Measurements from ENCODE around the gene KLF11. TPM values are rescaled to one million over a fixed set of nuclear protein-coding genes. Genes with fewer than 3 reads are reported as not detected.

KLF11 gene
- total and polyA plus RNA-seq, 9 of the 15 experiments (the other 6 are each of a cell fraction or from before 2014, with no cell fraction given), result 2.1 to 13.4 (median 6.5) TPM

DNA sequence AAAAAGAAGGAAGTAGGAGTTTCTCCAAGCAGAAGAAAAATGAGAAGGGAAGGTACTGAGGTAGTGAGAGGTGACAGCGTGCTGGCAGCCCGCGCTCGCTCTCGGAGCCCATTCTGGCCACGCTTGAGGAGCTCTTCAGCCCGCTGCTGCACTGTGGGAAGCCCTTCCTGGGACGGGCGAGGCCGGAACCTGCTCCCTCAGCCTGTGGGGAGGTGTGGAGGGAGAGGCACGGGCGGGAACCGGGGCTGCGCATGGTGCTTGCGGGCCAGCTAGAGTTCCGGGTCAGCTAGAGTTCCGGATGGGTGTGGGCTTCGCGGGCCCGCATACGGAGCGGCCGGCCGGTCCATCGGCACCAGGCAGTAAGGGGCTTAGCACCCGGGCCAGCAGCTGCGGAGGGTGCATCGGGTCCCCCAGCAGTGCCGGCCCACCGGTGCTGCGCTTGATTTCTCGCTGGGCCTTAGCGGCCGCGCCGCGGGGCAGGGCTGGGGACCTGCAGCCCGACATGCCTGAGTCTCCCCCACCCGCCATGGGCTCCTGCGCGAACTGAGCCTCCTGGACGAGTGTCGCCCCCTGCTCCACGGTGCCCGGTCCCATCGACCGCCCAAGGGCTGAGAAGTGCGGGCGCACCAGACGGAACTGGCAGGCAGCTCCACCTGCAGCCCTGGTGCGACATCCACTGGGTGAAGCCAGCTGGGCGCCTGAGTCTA lies 48.0 kb downstream of the KLF11 start:
- Histone ChIP-seq H3K4me2 (ENCODE audit: insufficient read depth, low read length) (no peak overlapping the region), H3K4me1 (replicated peaks in 1 of 2; ENCODE audit: control insufficient read depth in 2 of 2, insufficient read depth in 2 of 2, low read length in 2 of 2) (peaks cover 0 to 11% of the 10 kb centered on the region in 2 experiments; a peak in 1 of 5 replicates), H3K27me3 (ENCODE audit: control insufficient read depth in 2 of 2, insufficient read depth in 2 of 2, low read length in 2 of 2) (peaks cover 6 to 22% of the 10 kb centered on the region in 2 experiments; a peak in 4 of 5 replicates), H3K9me3 (replicated peaks; ENCODE audit: control insufficient read depth, insufficient read depth, low read depth, low read length) (no peaks in the 10 kb centered on the region), H3K4me3 (no peak overlapping the region), H4K20me1 (replicated peaks; ENCODE audit: control insufficient read depth, insufficient read depth, low read length) (no peaks in the 10 kb centered on the region), H3K79me2 (ENCODE audit: control insufficient read depth, insufficient read depth, low read length) (no peaks in the 10 kb centered on the region), H3K9me1 (ENCODE audit: control insufficient read depth, insufficient read depth, low read length) (no peaks in the 10 kb centered on the region), H2AFZ (ENCODE audit: low read depth, low read length) (no peak overlapping the region), H3K36me3 (ENCODE audit: control insufficient read depth, insufficient read depth, low read length) (no peaks in the 10 kb centered on the region), H3K9ac (ENCODE audit: insufficient read depth in 1 of 2, low read depth in 2 of 2, low read length in 2 of 2) (no peak overlapping the region; a peak in 1 of 4 replicates), H3K27ac (ENCODE audit: extremely low read depth, low read depth, low read length) (no peak overlapping the region)
- TF ChIP-seq MCM7 (IDR thresholded peaks at IDR 0.05), result no peak
- no peak for TF ChIP-seq CREBBP (IDR thresholded peaks at IDR 0.05; ENCODE audit: low read depth, low read length)
- no peak for TF ChIP-seq MCM5 (IDR thresholded peaks at IDR 0.05; ENCODE audit: low read depth)
- TF ChIP-seq, protein P1, sequence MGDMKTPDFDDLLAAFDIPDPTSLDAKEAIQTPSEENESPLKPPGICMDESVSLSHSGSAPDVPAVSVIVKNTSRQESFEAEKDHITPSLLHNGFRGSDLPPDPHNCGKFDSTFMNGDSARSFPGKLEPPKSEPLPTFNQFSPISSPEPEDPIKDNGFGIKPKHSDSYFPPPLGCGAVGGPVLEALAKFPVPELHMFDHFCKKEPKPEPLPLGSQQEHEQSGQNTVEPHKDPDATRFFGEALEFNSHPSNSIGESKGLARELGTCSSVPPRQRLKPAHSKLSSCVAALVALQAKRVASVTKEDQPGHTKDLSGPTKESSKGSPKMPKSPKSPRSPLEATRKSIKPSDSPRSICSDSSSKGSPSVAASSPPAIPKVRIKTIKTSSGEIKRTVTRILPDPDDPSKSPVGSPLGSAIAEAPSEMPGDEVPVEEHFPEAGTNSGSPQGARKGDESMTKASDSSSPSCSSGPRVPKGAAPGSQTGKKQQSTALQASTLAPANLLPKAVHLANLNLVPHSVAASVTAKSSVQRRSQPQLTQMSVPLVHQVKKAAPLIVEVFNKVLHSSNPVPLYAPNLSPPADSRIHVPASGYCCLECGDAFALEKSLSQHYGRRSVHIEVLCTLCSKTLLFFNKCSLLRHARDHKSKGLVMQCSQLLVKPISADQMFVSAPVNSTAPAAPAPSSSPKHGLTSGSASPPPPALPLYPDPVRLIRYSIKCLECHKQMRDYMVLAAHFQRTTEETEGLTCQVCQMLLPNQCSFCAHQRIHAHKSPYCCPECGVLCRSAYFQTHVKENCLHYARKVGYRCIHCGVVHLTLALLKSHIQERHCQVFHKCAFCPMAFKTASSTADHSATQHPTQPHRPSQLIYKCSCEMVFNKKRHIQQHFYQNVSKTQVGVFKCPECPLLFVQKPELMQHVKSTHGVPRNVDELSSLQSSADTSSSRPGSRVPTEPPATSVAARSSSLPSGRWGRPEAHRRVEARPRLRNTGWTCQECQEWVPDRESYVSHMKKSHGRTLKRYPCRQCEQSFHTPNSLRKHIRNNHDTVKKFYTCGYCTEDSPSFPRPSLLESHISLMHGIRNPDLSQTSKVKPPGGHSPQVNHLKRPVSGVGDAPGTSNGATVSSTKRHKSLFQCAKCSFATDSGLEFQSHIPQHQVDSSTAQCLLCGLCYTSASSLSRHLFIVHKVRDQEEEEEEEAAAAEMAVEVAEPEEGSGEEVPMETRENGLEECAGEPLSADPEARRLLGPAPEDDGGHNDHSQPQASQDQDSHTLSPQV (IDR thresholded peaks at IDR 0.05), result no peak
- TF ChIP-seq, protein P2, sequence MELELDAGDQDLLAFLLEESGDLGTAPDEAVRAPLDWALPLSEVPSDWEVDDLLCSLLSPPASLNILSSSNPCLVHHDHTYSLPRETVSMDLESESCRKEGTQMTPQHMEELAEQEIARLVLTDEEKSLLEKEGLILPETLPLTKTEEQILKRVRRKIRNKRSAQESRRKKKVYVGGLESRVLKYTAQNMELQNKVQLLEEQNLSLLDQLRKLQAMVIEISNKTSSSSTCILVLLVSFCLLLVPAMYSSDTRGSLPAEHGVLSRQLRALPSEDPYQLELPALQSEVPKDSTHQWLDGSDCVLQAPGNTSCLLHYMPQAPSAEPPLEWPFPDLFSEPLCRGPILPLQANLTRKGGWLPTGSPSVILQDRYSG (tag; conservative IDR thresholded peaks at IDR 0.05; ENCODE audit: low read depth), result no peak
- ChIA-PET POLR2A (interaction anchor here (0.6 to 1.4 kb wide), 3 partner anchors 8 to 42 kb away, joined by 3 to 5 read pairs (median 3); no protein-coding TSS in a partner anchor), CTCF (ENCODE audit: low intra/inter-chr PET ratio) (no interaction called here)
- no TSS peak for BruUV-seq (replicated peaks)
- in situ Hi-C loops (cut with MboI) (no loop called here), intact Hi-C loops (cut with micrococcal nuclease) (no loop called here)
- DNase-seq (ENCODE audit: extremely low read depth in 1 of 4, low spot score in 3 of 4) (no peak), ATAC-seq (no peak), FAIRE-seq (no peak)
- 68% methylated on average over 19 of the region's 52 CpGs for WGBS (ENCODE audit: insufficient coverage, low coverage, missing lambda C conversion rate)
